H1 (cell line): Measurements from ENCODE around the gene SPG11. TPM values are rescaled to one million over a fixed set of nuclear protein-coding genes. Genes with fewer than 3 reads are reported as not detected.

Experiments used
- CTCF ChIA-PET: fragments of 300-600 bp; sonication (Branson Sonifier 250); formaldehyde crosslinking; loops from one replicate; lab custom pipeline; 2021; ENCODE audit not compliant: partially characterized antibody; lab: Charles Lee
- POLR2A ChIA-PET: fragments of 300-600 bp; sonication (Branson Sonifier 250); formaldehyde crosslinking; loops from one replicate; lab custom pipeline; 2021; ENCODE audit warnings: inconsistent platforms; ENCODE audit not compliant: partially characterized antibody; lab: Charles Lee
- DNase-seq, 2 experiments: peaks; one replicate each; pipeline versions ENCODE4 v3.0.0 to v3.0.0-alpha.2; 2010 to 2022; ENCODE audit warnings: low spot score in 2 of 2, low read depth in 1 of 2, mixed read lengths in 1 of 2
- FAIRE-seq: peaks from 2 replicates; lab custom pipeline; 2011; peaks lifted over from hg19 to GRCh38; lab: Jason Lieb, UNC
- H2AFZ ChIP-seq: 2 replicates; pipeline ENCODE4 v1.8.1; 2012; ENCODE audit warnings: low read length, inconsistent platforms
- H2AK5ac ChIP-seq: 2 replicates; pipeline ENCODE4 v1.6.1; 2013; ENCODE audit warnings: low read depth, low read length
- H2BK120ac ChIP-seq: replicated peaks from 2 replicates; pipeline ENCODE3; 2013; ENCODE audit warnings: low read depth, low read length, inconsistent platforms
- H2BK12ac ChIP-seq: 2 replicates; pipeline ENCODE4 v1.6.1; 2013; ENCODE audit warnings: low read depth, low read length
- H2BK15ac ChIP-seq: 2 replicates; pipeline ENCODE4 v1.6.1; 2013; ENCODE audit warnings: low read length
- H2BK20ac ChIP-seq: 2 replicates; pipeline ENCODE4 v1.6.1; 2013; ENCODE audit warnings: low read length
- H2BK5ac ChIP-seq: 2 replicates; pipeline ENCODE4 v1.6.1; 2013; ENCODE audit warnings: low read depth, low read length
- H3K14ac ChIP-seq: 2 replicates; pipeline ENCODE4 v1.6.1; 2013; ENCODE audit warnings: inconsistent platforms; ENCODE audit not compliant: insufficient read length
- H3K18ac ChIP-seq: 2 replicates; pipeline ENCODE4 v1.6.1; 2013; ENCODE audit warnings: low read length; ENCODE audit errors: extremely low read depth
- H3K23ac ChIP-seq: 2 replicates; pipeline ENCODE4 v1.6.1; 2013; ENCODE audit warnings: inconsistent platforms; ENCODE audit not compliant: insufficient read length
- H3K23me2 ChIP-seq: 2 replicates; pipeline ENCODE4 v1.6.1; 2013; ENCODE audit warnings: low read depth, low read length
- H3K27ac ChIP-seq: 2 replicates; pipeline ENCODE4 v1.6.1; 2011; ENCODE audit warnings: low read depth, low read length, inconsistent platforms
- H3K27me3 ChIP-seq, 4 experiments: replicated peaks in 1 of 4; 1 replicate in 1 of 4; 2 replicates in 3 of 4; pipeline versions ENCODE4 v1.6.1 to v1.8.1; 2011 to 2013; ENCODE audit warnings: low read length in 3 of 4, mild to moderate bottlenecking in 3 of 4, inconsistent platforms in 2 of 4, mixed read lengths in 2 of 4, moderate library complexity in 1 of 4; ENCODE audit not compliant: control insufficient read depth in 3 of 4, insufficient read depth in 3 of 4; ENCODE audit errors: extremely low read depth in 1 of 4
- H3K36me3 ChIP-seq, 4 experiments: 2 replicates each; pipeline versions ENCODE4 v1.6.1 to v1.8.1; 2011 to 2013; ENCODE audit warnings: mild to moderate bottlenecking in 4 of 4, low read length in 3 of 4, moderate library complexity in 2 of 4, control low read depth in 1 of 4, inconsistent platforms in 1 of 4; ENCODE audit not compliant: insufficient read depth in 4 of 4, control insufficient read depth in 2 of 4
- H3K4ac ChIP-seq: replicated peaks from 2 replicates; pipeline ENCODE3; 2013; ENCODE audit warnings: low read length, low read depth, mixed read lengths, inconsistent platforms; ENCODE audit not compliant: insufficient read length
- H3K4me1 ChIP-seq, 4 experiments: replicated peaks in 1 of 4; 1 replicate in 1 of 4; 2 replicates in 3 of 4; pipeline versions ENCODE4 v1.6.1 to v1.8.1; 2011 to 2013; ENCODE audit warnings: low read length in 3 of 4, inconsistent platforms in 2 of 4, mixed read lengths in 1 of 4; ENCODE audit not compliant: insufficient read depth in 4 of 4, control insufficient read depth in 3 of 4
- H3K4me2 ChIP-seq, 2 experiments: 2 replicates each; pipeline versions ENCODE4 v1.6.1 to v1.8.1; 2011 to 2013; ENCODE audit warnings: low read depth in 2 of 2, low read length in 2 of 2, control low read depth in 1 of 2, inconsistent platforms in 1 of 2, mild to moderate bottlenecking in 1 of 2; ENCODE audit not compliant: insufficient read depth in 1 of 2
- H3K4me3 ChIP-seq, 4 experiments: fragments of 200-600, 300-600 bp in 1 of 4; sonication (generic), shearing (Covaris generic), sonication (Bioruptor Twin) in 1 of 4; 2 replicates each; pipeline versions ENCODE4 v1.5.1 to v1.8.1; 2011 to 2016; ENCODE audit warnings: low read length in 4 of 4, low read depth in 3 of 4, control low read depth in 2 of 4, inconsistent platforms in 2 of 4, mild to moderate bottlenecking in 2 of 4, mixed read lengths in 1 of 4, moderate library complexity in 1 of 4; ENCODE audit not compliant: insufficient read depth in 2 of 4; ENCODE audit errors: extremely low read depth in 1 of 4
- H3K56ac ChIP-seq: replicated peaks from 2 replicates; pipeline ENCODE3; 2013; ENCODE audit warnings: low read depth, mild to moderate bottlenecking, mixed read lengths, low read length, inconsistent platforms; ENCODE audit not compliant: insufficient read length
- H3K79me1 ChIP-seq: 2 replicates; pipeline ENCODE4 v1.6.1; 2013; ENCODE audit warnings: low read depth, low read length, control low read depth
- H3K79me2 ChIP-seq, 2 experiments: 2 replicates each; pipeline versions ENCODE4 v1.6.1 to v1.8.1; 2012 to 2013; ENCODE audit warnings: low read length in 2 of 2, mild to moderate bottlenecking in 2 of 2, inconsistent platforms in 1 of 2; ENCODE audit not compliant: insufficient read depth in 2 of 2, control insufficient read depth in 1 of 2
- H3K9ac ChIP-seq, 4 experiments: replicated peaks in 1 of 4; 1 replicate in 1 of 4; 2 replicates in 3 of 4; pipeline versions ENCODE4 v1.6.1 to v1.8.1; 2011 to 2013; ENCODE audit warnings: low read depth in 3 of 4, low read length in 3 of 4, control low read depth in 2 of 4, mild to moderate bottlenecking in 2 of 4, moderate library complexity in 2 of 4, inconsistent platforms in 1 of 4; ENCODE audit errors: extremely low read depth in 1 of 4
- H3K9me3 ChIP-seq, 2 experiments: 2 replicates each; pipeline versions ENCODE4 v1.6.1 to v1.8.1; 2012 to 2013; ENCODE audit warnings: mild to moderate bottlenecking in 2 of 2, moderate library complexity in 2 of 2, control low read depth in 1 of 2, inconsistent platforms in 1 of 2, low read depth in 1 of 2, low read length in 1 of 2, mixed read lengths in 1 of 2; ENCODE audit not compliant: insufficient read depth in 2 of 2
- H4K20me1 ChIP-seq, 2 experiments: replicated peaks in 1 of 2; 2 replicates each; pipeline versions ENCODE3 to v1.8.1; 2011 to 2013; ENCODE audit warnings: inconsistent platforms in 2 of 2, low read length in 2 of 2, mild to moderate bottlenecking in 1 of 2; ENCODE audit not compliant: insufficient read depth in 2 of 2, control insufficient read depth in 1 of 2
- H4K5ac ChIP-seq: 2 replicates; pipeline ENCODE4 v1.6.1; 2013; ENCODE audit warnings: low read length, low read depth, mixed read lengths, inconsistent platforms; ENCODE audit not compliant: insufficient read length
- H4K8ac ChIP-seq: 2 replicates; pipeline ENCODE4 v1.8.0; 2013; ENCODE audit warnings: mild to moderate bottlenecking, moderate library complexity, low read length, inconsistent platforms; ENCODE audit not compliant: insufficient read depth; ENCODE audit errors: extremely low read depth
- H4K91ac ChIP-seq: replicated peaks from 2 replicates; pipeline ENCODE3; 2013; ENCODE audit warnings: low read length, mixed read lengths, inconsistent platforms; ENCODE audit not compliant: insufficient read length
- BCL11A ChIP-seq, 2 experiments: IDR thresholded peaks; one replicate each; pipeline ENCODE4 v1.6.1; 2011; ENCODE audit warnings: low read depth in 2 of 2, low read length in 2 of 2, mild to moderate bottlenecking in 2 of 2
- BRCA1 ChIP-seq: IDR thresholded peaks from 2 replicates; pipeline ENCODE4 v1.6.1; 2012; ENCODE audit warnings: low read depth, low read length, improper control_type of control experiment
- CHD1 ChIP-seq: IDR thresholded peaks from 2 replicates; pipeline ENCODE4 v1.6.1; 2012; ENCODE audit warnings: low read depth, low read length, improper control_type of control experiment
- CTBP2 ChIP-seq: IDR thresholded peaks from 2 replicates; pipeline ENCODE4 v1.7.0; 2011; ENCODE audit warnings: borderline replicate concordance, mild to moderate bottlenecking, moderate library complexity, mixed read lengths, low read length; ENCODE audit not compliant: insufficient read depth, insufficient read length
- HDAC6 ChIP-seq: IDR thresholded peaks from one replicate; pipeline ENCODE4 v1.7.1; 2012; ENCODE audit warnings: low read depth, mild to moderate bottlenecking, inconsistent platforms, low read length, moderate library complexity
- NRF1 ChIP-seq: IDR thresholded peaks from 2 replicates; pipeline ENCODE4 v1.6.1; 2011; ENCODE audit warnings: mild to moderate bottlenecking, low read depth, low read length, improper control_type of control experiment
- RFX5 ChIP-seq: IDR thresholded peaks from 2 replicates; pipeline ENCODE4 v1.6.1; 2011; ENCODE audit warnings: low read depth, low read length, improper control_type of control experiment, borderline replicate concordance
- SIRT6 ChIP-seq: IDR thresholded peaks from one replicate; pipeline ENCODE4 v1.7.1; 2012; ENCODE audit warnings: low read length, inconsistent platforms
- SP1 ChIP-seq: IDR thresholded peaks from 2 replicates; pipeline ENCODE4 v1.6.1; 2011; ENCODE audit warnings: low read depth, low read length
- SRF ChIP-seq: IDR thresholded peaks from 2 replicates; pipeline ENCODE4 v1.6.1; 2011; ENCODE audit warnings: mild to moderate bottlenecking, low read depth, low read length, moderate library complexity
- TEAD4 ChIP-seq: IDR thresholded peaks from 2 replicates; pipeline ENCODE4 v1.6.1; 2012; ENCODE audit warnings: low read depth, low read length, inconsistent platforms, mixed read lengths
- USF2 ChIP-seq: IDR thresholded peaks from 2 replicates; pipeline ENCODE4 v1.6.1; 2011; ENCODE audit warnings: low read length, improper control_type of control experiment
- WGBS, 2 experiments: shearing (Covaris generic) in 1 of 2; methylation state at CpG; one replicate each; pipeline versions ENCODE4 v1.1.6 to v1.1.7; 2013 to 2015; ENCODE audit warnings: low lambda C conversion rate in 2 of 2, mixed read lengths in 2 of 2, inconsistent platforms in 1 of 2, low coverage in 1 of 2, missing lambda C conversion rate in 1 of 2; ENCODE audit not compliant: insufficient replicate concordance in 2 of 2, insufficient coverage in 1 of 2, insufficient read length in 1 of 2; ENCODE audit errors: extremely low coverage in 1 of 2, missing lambda C conversion rate in 1 of 2; 5-methylcytosine and 5-hydroxymethylcytosine counted together
- polyA plus RNA-seq, 7 experiments: library from polyadenylated mRNA; depleted of rRNA in 3 of 7; stranded (reverse) in 5 of 7; unstranded in 2 of 7; fragments of >200 nt in 5 of 7; fragments of 200-250 nt in 2 of 7; gene quantifications; 1 replicate in 5 of 7; 2 replicates in 1 of 7; 4 replicates in 1 of 7; pipeline versions ENCODE4 v1.2.1 to v1.2.3, GENCODE V29; 2011 to 2013; ENCODE audit warnings: missing spikeins in 2 of 7, mixed read lengths in 2 of 7
- total RNA-seq: library from RNA; stranded (reverse); fragmentation: NEBNext Ultra II Directional; extraction: Animal tissue kit (Norgen Biotek cat#: 25700); gene quantifications from 2 replicates; pipeline ENCODE4 v1.2.1, GENCODE V29; 2021

Gene SPG11
- total and polyA plus RNA-seq, 2 of the 8 experiments (the other 6 are each of a cell fraction or from before 2014, with no cell fraction given) = 37.1 to 38.6 TPM

- Histone ChIP-seq H3K23me2 (no peaks in the 10 kb centered on the region), H3K14ac (no peak overlapping the region), H3K4me3 (no peak overlapping the region), H4K20me1 (no peaks in the 10 kb centered on the region), H3K56ac (no peak overlapping the region), H3K4me1 (no peaks in the 10 kb centered on the region), H2BK120ac (no peak overlapping the region), H3K27me3 (no peaks in the 10 kb centered on the region), H3K36me3 (peaks cover 0 to 22% (median 6%) of the 10 kb centered on the region in 4 experiments; a peak in 4 of 8 replicates), H4K8ac (no peak overlapping the region), H3K79me1 (no peaks in the 10 kb centered on the region), H3K23ac (no peak overlapping the region), H2BK5ac (no peak overlapping the region), H2BK12ac (no peak overlapping the region), H3K9ac (no peak overlapping the region), H4K91ac (no peak overlapping the region), H3K27ac (no peak overlapping the region), H4K5ac (no peak overlapping the region), H2BK15ac (no peak overlapping the region), H3K4me2 (no peak overlapping the region), H3K4ac (no peak overlapping the region), H3K18ac (no peak overlapping the region), H2AK5ac (no peak overlapping the region), H3K9me3 (no peaks in the 10 kb centered on the region), H2BK20ac (no peak overlapping the region), H3K79me2 (no peaks in the 10 kb centered on the region), H2AFZ (no peak overlapping the region)
- FAIRE-seq (no peak), DNase-seq (no peak)
- ChIA-PET CTCF (interaction anchor here (0.7 to 1.4 kb wide), 2 partner anchors 25 to 118 kb away, joined by 3 read pairs; no protein-coding TSS in a partner anchor), POLR2A (no interaction called here)
- 99% methylated on average over 5 of the region's 5 CpGs; no CpG with 5 or more reads in 1 of the 2 experiments for WGBS, 2 experiments
- TF ChIP-seq NRF1 (no peak), TEAD4 (no peak), CTBP2 (no peak), HDAC6 (no peak), USF2 (no peak), BRCA1 (no peak), BCL11A (IDR thresholded peaks at IDR 0.05; ENCODE audit: low read depth in 2 of 2, low read length in 2 of 2) (no peak), RFX5 (no peak), SRF (no peak), SP1 (no peak), SIRT6 (no peak), CHD1 (no peak)
These were observed 29.9 kb downstream of the SPG11 start for GRCh38 chr15:44633603-44634002.
